ENCODE data around the gene ITPK1.

DNA sequence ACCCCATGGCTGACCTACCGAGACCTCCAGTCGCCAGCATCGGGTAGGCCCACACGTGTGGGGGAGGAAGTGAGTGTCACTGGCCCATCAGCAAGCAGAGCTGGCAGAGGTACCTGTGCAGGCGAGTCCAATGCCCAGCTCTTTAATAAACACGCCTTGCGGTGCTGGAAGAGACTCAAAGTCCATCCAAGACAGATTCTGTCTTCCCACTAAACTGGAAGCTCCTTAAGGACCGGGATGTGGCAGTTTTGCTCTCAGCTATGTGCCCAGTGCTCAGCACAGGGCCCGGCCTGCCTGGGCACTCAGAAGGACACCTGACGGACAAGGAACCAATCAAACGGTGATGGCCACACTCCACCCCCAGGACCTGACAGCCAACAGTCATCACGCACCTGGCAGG lies 65.0 kb downstream of the ITPK1 start:
- TF ChIP-seq, protein P1, sequence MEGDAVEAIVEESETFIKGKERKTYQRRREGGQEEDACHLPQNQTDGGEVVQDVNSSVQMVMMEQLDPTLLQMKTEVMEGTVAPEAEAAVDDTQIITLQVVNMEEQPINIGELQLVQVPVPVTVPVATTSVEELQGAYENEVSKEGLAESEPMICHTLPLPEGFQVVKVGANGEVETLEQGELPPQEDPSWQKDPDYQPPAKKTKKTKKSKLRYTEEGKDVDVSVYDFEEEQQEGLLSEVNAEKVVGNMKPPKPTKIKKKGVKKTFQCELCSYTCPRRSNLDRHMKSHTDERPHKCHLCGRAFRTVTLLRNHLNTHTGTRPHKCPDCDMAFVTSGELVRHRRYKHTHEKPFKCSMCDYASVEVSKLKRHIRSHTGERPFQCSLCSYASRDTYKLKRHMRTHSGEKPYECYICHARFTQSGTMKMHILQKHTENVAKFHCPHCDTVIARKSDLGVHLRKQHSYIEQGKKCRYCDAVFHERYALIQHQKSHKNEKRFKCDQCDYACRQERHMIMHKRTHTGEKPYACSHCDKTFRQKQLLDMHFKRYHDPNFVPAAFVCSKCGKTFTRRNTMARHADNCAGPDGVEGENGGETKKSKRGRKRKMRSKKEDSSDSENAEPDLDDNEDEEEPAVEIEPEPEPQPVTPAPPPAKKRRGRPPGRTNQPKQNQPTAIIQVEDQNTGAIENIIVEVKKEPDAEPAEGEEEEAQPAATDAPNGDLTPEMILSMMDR (conservative IDR thresholded peaks at IDR 0.05) = no peak
- no peak for TF ChIP-seq EZH2 (IDR thresholded peaks at IDR 0.05; ENCODE audit: low read depth)
